ENCODE measurements around the gene LENEP.

GRCh38 chr1:155001425-155001674 is 8.0 kb downstream of the LENEP start:
- TF ChIP-seq SRF (IDR thresholded peaks at IDR 0.05; ENCODE audit: low read depth, low read length) (no peak), YY1 (IDR thresholded peaks at IDR 0.05; ENCODE audit: low read depth, low read length) (no peak), CTCF (IDR thresholded peaks at IDR 0.05; ENCODE audit: control extremely low read depth in 1 of 3, insufficient read depth in 1 of 3, low read depth in 1 of 3, low read length in 3 of 3) (no peak), ATF3 (IDR thresholded peaks at IDR 0.05; ENCODE audit: insufficient read depth, low read depth, low read length) (no peak), E2F6 (IDR thresholded peaks at IDR 0.05) (no peak), SIN3A (conservative IDR thresholded peaks at IDR 0.05 in 1 of 2, IDR thresholded peaks at IDR 0.05 in 1 of 2; ENCODE audit: low read depth in 1 of 2, low read length in 2 of 2) (no peak), EP300 (IDR thresholded peaks at IDR 0.05; ENCODE audit: borderline replicate concordance in 1 of 2, low read depth in 2 of 2, low read length in 2 of 2) (no peak), RBBP5 (IDR thresholded peaks at IDR 0.05; ENCODE audit: borderline replicate concordance, low read depth, low read length) (no peak), EZH2 (IDR thresholded peaks at IDR 0.05; ENCODE audit: low read depth, low read length, severe bottlenecking) (no peak), BCL11A (IDR thresholded peaks at IDR 0.05; ENCODE audit: low read depth in 2 of 2, low read length in 2 of 2) (no peak)
